Body of pancreas (tissue), 4 donors: ENCODE results near the gene ESPL1. TPM values are rescaled to one million over a fixed set of nuclear protein-coding genes. Genes with fewer than 3 reads are reported as not detected.
A peak's percentile ranks its signal among the peaks of the same experiment; 100 is the strongest.

Experiments used
- ATAC-seq: fragments of 150-250 bp; one replicate; pipeline ENCODE4 v1.9.1; 2016
- DNase-seq, 4 donors: peaks; one replicate each; pipeline ENCODE4 v3.0.0-alpha.2; 2019
- H3K27ac ChIP-seq, 4 donors: fragments of 200-600 bp; sonication (generic); 1 replicate in 3 of 4; 2 replicates in 1 of 4; pipeline versions ENCODE4 v1.5.1 to v1.6.1; 2016 to 2019; ENCODE audit warnings: mild to moderate bottlenecking in 1 of 4, mixed read lengths in 1 of 4, moderate library complexity in 1 of 4
- H3K27me3 ChIP-seq, 2 donors: fragments of 200-600 bp; sonication (generic); one replicate each; pipeline ENCODE4 v1.6.0; 2016; ENCODE audit warnings: mild to moderate bottlenecking in 1 of 2
- H3K36me3 ChIP-seq, 2 donors: fragments of 200-600 bp; sonication (generic); replicated peaks in 1 of 2; 2 replicates each; pipeline ENCODE4 v1.5.1; 2016; ENCODE audit warnings: low read depth in 2 of 2; ENCODE audit not compliant: insufficient read depth in 1 of 2
- H3K4me1 ChIP-seq: fragments of 200-600 bp; sonication (generic); one replicate; pipeline ENCODE4 v1.6.0; 2016
- H3K4me3 ChIP-seq, 2 donors: fragments of 200-600 bp; sonication (generic); 1 replicate in 1 of 2; 2 replicates in 1 of 2; pipeline ENCODE4 v1.5.1; 2016 to 2019
- H3K9me3 ChIP-seq, 3 donors: fragments of 200-600 bp; sonication (generic); 1 replicate in 2 of 3; 2 replicates in 1 of 3; pipeline ENCODE4 v1.5.1; 2016
- CTCF ChIP-seq, 7 experiments: fragments of 450-650 bp in 4 of 7; fragments of 200-600 bp in 3 of 7; sonication (generic) in 3 of 7; IDR thresholded peaks; one replicate each; pipeline ENCODE4 v1.5.1; 2016 to 2019; ENCODE audit warnings: antibody characterized with exemption in 7 of 7
- POLR2A ChIP-seq, 3 donors: fragments of 450-650 bp; IDR thresholded peaks; one replicate each; pipeline ENCODE4 v1.6.1; 2016; ENCODE audit warnings: antibody characterized with exemption in 3 of 3, mild to moderate bottlenecking in 2 of 3
- WGBS, 2 donors: methylation state at CpG; one replicate each; pipeline ENCODE4 v1.1.5; 2017; 5-methylcytosine and 5-hydroxymethylcytosine counted together
- intact Hi-C: fragments of 100-400 bp; cut with DNase I; formaldehyde crosslinking; loops from one replicate; pipeline ENCODE4 v1.15.1; 2023
- total RNA-seq, 2 donors: library from RNA; depleted of rRNA; stranded (reverse); fragments of >200 nt; gene quantifications; one replicate each; pipeline ENCODE4 v1.1.0, GENCODE V29; 2016

ESPL1 gene
- total RNA-seq: not detected

DNA sequence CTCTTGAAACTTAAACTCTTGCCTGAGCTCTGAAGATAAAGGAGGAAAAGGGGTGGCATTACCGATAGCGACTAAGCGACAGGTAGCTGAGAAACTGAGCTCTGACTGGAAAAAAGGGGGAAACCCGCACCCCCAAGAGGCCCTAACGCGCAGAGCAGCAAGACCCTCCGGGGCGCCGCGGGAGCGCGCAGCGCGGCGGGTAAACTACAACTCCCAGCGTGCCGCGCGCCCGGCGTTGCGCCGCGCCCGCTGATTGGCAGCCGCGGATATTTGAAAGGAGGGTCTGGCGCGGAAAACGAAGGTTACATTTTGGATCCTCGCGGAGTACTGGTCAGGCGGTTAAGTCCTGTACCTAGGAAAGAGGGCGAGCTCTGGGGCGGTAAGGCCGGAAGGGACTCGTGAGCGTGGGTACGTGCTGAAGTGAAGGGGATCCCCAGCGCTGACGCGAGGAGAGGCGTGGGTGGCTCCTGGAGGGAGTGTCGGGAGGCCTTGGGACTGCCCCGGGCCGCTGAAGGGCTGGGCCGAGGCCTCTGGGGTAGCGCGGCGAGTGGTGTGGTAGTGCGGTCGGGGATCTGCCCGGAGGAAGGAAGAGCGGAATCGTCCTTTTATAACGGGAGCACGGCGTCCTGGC, at the start of gene ESPL1:
Gene ESPL1, plus strand, starts transcription at position 301 of the 631 bp plus-strand sequence. CDS start 468 bp downstream, outside the sequence.
- no peaks in the 10 kb centered on the region for H3K27me3 ChIP-seq
- H3K27ac ChIP-seq: peak within 1 kb of the TSS in 2 of 4 donors; percentile 36 to 59
- ATAC-seq (peak; percentile 85), DNase-seq (peak; percentile 52 to 73 (median 60))
- TF ChIP-seq CTCF (IDR thresholded peaks at IDR 0.05): peak in 4 of 7 experiments; percentile 32 to 38 (median 34)
- TF ChIP-seq POLR2A (IDR thresholded peaks at IDR 0.05): peak in 2 of 3 donors; percentile 14 to 17
- 0% methylated on average over 46 to 52 of the region's 58 CpGs for WGBS, 2 donors
- H3K9me3 ChIP-seq: no peaks in the 10 kb centered on the region
- H3K36me3 ChIP-seq: no peaks in the 10 kb centered on the region
- intact Hi-C loops: no loop called here
- H3K4me1 ChIP-seq: peaks cover 11% of the 10 kb centered on the region
- peak within 1 kb of the TSS in 1 of 2 donors; percentile 82 for H3K4me3 ChIP-seq

DNA sequence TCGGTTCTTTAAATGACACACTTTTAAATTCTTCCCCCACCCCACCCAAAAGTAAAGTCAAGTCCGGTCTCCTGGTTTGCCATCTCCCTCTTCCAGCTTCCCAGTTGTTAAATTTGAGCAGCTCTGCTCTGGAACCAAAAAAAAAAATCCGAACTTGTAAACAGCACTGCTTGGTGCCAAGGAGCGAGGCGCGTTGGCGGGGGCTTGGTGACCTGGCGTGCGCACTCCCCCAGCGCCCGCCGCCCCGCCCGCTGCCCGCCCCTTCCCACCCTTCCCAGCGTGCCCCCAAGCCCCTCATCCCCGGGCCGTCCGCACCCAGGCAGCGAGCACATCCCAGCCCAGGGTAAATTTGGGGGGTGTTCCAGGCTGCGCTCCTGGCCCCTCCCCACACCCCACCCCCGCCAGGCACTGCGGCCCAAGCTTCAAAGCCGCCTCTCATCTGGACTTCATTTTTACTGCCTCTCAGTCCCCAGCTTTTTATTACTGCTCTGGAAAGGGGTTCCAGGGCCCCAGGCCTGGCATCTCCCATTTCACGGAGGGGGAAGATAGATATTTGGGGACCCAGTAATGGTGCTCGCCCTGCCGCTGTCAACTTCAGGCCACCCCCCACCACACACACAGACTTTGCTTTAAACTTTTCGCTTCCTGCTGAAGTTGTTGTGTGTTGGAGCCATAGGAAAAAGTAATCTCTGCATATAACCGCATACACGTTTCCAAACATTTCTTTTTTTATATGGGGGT, 49.4 kb upstream of the ESPL1 start:
- no peak for TF ChIP-seq POLR2A (IDR thresholded peaks at IDR 0.05)
- TF ChIP-seq CTCF (IDR thresholded peaks at IDR 0.05): no peak
- 62 to 70% methylated on average over 20 to 28 of the region's 30 CpGs for WGBS, 2 donors
- no peak for ATAC-seq
- no peaks in the 10 kb centered on the region for H3K9me3 ChIP-seq
- no peaks in the 10 kb centered on the region for H3K36me3 ChIP-seq
- intact Hi-C loops: no loop called here
- H3K27ac ChIP-seq: peak overlapping the region in 2 of 4 donors; percentile 98 to 100
- no peaks in the 10 kb centered on the region for H3K27me3 ChIP-seq
- H3K4me3 ChIP-seq: no peak overlapping the region
- no peak for DNase-seq
- H3K4me1 ChIP-seq: peaks cover 51% of the 10 kb centered on the region

DNA sequence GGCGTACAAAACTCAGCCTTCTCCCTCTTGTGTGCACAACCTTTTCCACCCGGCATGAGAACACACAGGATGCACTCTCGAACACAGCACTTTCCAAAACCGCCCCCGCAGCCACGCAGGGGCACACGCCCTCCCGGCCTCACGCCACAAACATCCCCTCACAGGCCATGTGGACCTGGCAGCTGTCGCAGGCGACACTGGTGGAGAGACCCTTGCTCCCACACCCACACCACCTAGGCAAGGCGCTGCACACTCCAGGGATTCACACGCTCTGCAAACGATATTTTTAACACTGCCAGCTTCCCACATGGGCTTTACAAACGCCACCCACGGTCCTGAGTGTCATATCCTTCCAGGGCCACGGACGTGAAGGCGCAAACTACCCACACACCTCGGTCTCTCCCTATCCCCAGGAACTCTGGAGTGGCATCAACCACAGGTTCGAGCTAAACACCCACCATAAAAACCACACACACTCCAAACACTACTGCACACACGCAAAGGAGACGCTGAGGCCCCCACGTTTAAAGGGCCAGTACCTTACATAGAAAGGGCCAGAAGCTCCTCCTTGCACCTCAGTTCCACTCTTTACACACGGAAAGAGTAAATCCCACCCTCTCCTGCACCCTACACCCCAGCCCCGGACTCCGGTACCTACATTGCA, 48.7 kb upstream of the ESPL1 start:
- 11 to 32% methylated on average over 25 to 27 of the region's 27 CpGs for WGBS, 2 donors
- no peak for ATAC-seq
- no peaks in the 10 kb centered on the region for H3K9me3 ChIP-seq

More for the DNA sequence above, 48.7 kb upstream of the ESPL1 start:
- peak in 2 of 4 donors; percentile 30 to 32 for DNase-seq
- Histone ChIP-seq H3K4me3 (peak overlapping the region; percentile 60 to 73), H3K27me3 (no peaks in the 10 kb centered on the region), H3K4me1 (peaks cover 56% of the 10 kb centered on the region), H3K27ac (peak overlapping the region; percentile 11 to 100 (median 96)), H3K36me3 (no peaks in the 10 kb centered on the region)
- TF ChIP-seq POLR2A (IDR thresholded peaks at IDR 0.05) (peak in 1 of 3 donors; percentile 15), CTCF (IDR thresholded peaks at IDR 0.05) (no peak)
- intact Hi-C loops: no loop called here
